K562 (cell line): ENCODE data around the gene GPATCH2. TPM values are rescaled to one million over a fixed set of nuclear protein-coding genes. Genes with fewer than 3 reads are reported as not detected.

ENCODE experiments used
- ATAC-seq: fragments of 200-7000 bp; cut with Tn5 transposase; 3 replicates; pipeline ENCODE4 v1.9.1; 2020; ENCODE audit warnings: moderate library complexity
- BruUV-seq: library from RNA; stranded (reverse); fragments of 400-500 nt; replicated peaks from 2 replicates; lab custom pipeline; 2021; lab: Mats Ljungman, UMichigan
- CTCF ChIA-PET: fragments of 300-600 bp; formaldehyde crosslinking; extraction: SDS; loops from one replicate; lab custom pipeline; 2021; ENCODE audit warnings: low intra/inter-chr PET ratio; lab: Yijun Ruan, JAX
- POLR2A ChIA-PET: fragments of 300-600, 350-650 bp; sonication (Branson Sonifier 250); formaldehyde crosslinking; extraction: SDS; loops from one replicate; lab custom pipeline; 2021; ENCODE audit warnings: antibody characterized with exemption, inconsistent platforms; lab: Yijun Ruan, JAX
- DNase-seq, 4 experiments: peaks; one replicate each; pipeline versions ENCODE4 v3.0.0 to v3.0.0-alpha.2; 2011 to 2018; ENCODE audit warnings: low spot score in 3 of 4, mixed read lengths in 3 of 4; ENCODE audit errors: extremely low read depth in 1 of 4
- FAIRE-seq: peaks from 2 replicates; lab custom pipeline; 2011; peaks lifted over from hg19 to GRCh38; lab: Jason Lieb, UNC
- H2AFZ ChIP-seq: 2 replicates; pipeline ENCODE4 v1.6.0; 2011; ENCODE audit warnings: low read depth, low read length, control low read depth, inconsistent platforms
- H3K27ac ChIP-seq: fragments of 200-600 bp; 3 replicates; pipeline ENCODE4 v1.8.0; 2011; ENCODE audit warnings: low read depth, mild to moderate bottlenecking, control low read depth, inconsistent platforms, low read length, moderate library complexity, mixed read lengths; ENCODE audit errors: extremely low read depth
- H3K27me3 ChIP-seq, 2 experiments: fragments of 300-600 bp in 1 of 2; 2 replicates in 1 of 2; 3 replicates in 1 of 2; pipeline versions ENCODE4 v1.6.0 to v1.8.0; 2011; ENCODE audit warnings: inconsistent platforms in 2 of 2, low read length in 2 of 2, mild to moderate bottlenecking in 1 of 2, mixed read lengths in 1 of 2, moderate library complexity in 1 of 2; ENCODE audit not compliant: control insufficient read depth in 2 of 2, insufficient read depth in 2 of 2
- H3K36me3 ChIP-seq: fragments of 300-600 bp; 3 replicates; pipeline ENCODE4 v1.8.0; 2011; ENCODE audit warnings: mild to moderate bottlenecking, low read length, inconsistent platforms; ENCODE audit not compliant: control insufficient read depth, insufficient read depth
- H3K4me1 ChIP-seq, 2 experiments: fragments of 200-600 bp in 1 of 2; replicated peaks in 1 of 2; 2 replicates in 1 of 2; 3 replicates in 1 of 2; pipeline versions ENCODE4 v1.5.1 to v1.8.0; 2011; ENCODE audit warnings: inconsistent platforms in 2 of 2, low read length in 2 of 2, mild to moderate bottlenecking in 1 of 2, mixed read lengths in 1 of 2, moderate library complexity in 1 of 2; ENCODE audit not compliant: control insufficient read depth in 2 of 2, insufficient read depth in 2 of 2
- H3K4me2 ChIP-seq: 2 replicates; pipeline ENCODE4 v1.6.1; 2011; ENCODE audit warnings: low read length, control low read depth, inconsistent platforms, mixed read lengths; ENCODE audit not compliant: insufficient read depth
- H3K4me3 ChIP-seq: fragments of 200-600 bp; sonication (generic), shearing (Covaris generic); 2 replicates; pipeline ENCODE4 v1.5.1; 2016; ENCODE audit warnings: control low read depth, inconsistent platforms
- H3K79me2 ChIP-seq: fragments of 200-600 bp; 3 replicates; pipeline ENCODE4 v1.8.0; 2011; ENCODE audit warnings: low read length, inconsistent platforms; ENCODE audit not compliant: control insufficient read depth, insufficient read depth
- H3K9ac ChIP-seq, 2 experiments: 2 replicates each; pipeline versions ENCODE4 v1.6.0 to v1.6.1; 2011; ENCODE audit warnings: low read depth in 2 of 2, low read length in 2 of 2, control low read depth in 1 of 2, inconsistent platforms in 1 of 2, mild to moderate bottlenecking in 1 of 2, mixed read lengths in 1 of 2; ENCODE audit not compliant: insufficient read depth in 1 of 2
- H3K9me1 ChIP-seq: one replicate; pipeline ENCODE4 v1.6.0; 2011; ENCODE audit warnings: inconsistent platforms, mild to moderate bottlenecking, low read length, moderate library complexity; ENCODE audit not compliant: control insufficient read depth, insufficient read depth
- H3K9me3 ChIP-seq: replicated peaks from 2 replicates; pipeline ENCODE4 v1.5.1; 2011; ENCODE audit warnings: low read depth, low read length, inconsistent platforms; ENCODE audit not compliant: control insufficient read depth, insufficient read depth
- H4K20me1 ChIP-seq: replicated peaks from 2 replicates; pipeline ENCODE4 v1.6.1; 2011; ENCODE audit warnings: low read length, inconsistent platforms, mixed read lengths; ENCODE audit not compliant: control insufficient read depth, insufficient read depth
- ARID4B ChIP-seq: sonication (generic); formaldehyde crosslinking; IDR thresholded peaks from 2 replicates; pipeline ENCODE4 v1.8.0; 2022; ENCODE audit warnings: mild to moderate bottlenecking, missing genetic modification reagents
- HINFP ChIP-seq: fragments of 450-650 bp; conservative IDR thresholded peaks from 2 replicates; pipeline ENCODE4 v1.6.1; 2016; ENCODE audit warnings: missing genetic modification characterization, low read depth, mild to moderate bottlenecking, control low read depth, missing compliant biosample characterization
- MCM7 ChIP-seq, 2 experiments: fragments of 450-650 bp; IDR thresholded peaks; 2 replicates each; pipeline ENCODE4 v1.6.1; 2016 to 2018
- NCOA1 ChIP-seq: fragments of 450-650 bp; IDR thresholded peaks from 2 replicates; pipeline ENCODE4 v1.6.1; 2016; ENCODE audit warnings: low read depth
- PHF20 ChIP-seq: fragments of 450-650 bp; IDR thresholded peaks from 2 replicates; pipeline ENCODE4 v1.6.1; 2018; ENCODE audit not compliant: partially characterized antibody
- PREB ChIP-seq: sonication (generic); formaldehyde crosslinking; IDR thresholded peaks from 2 replicates; pipeline ENCODE4 v1.8.1; 2023; ENCODE audit warnings: mild to moderate bottlenecking, missing genetic modification reagents
- TAF9B ChIP-seq: fragments of 450-650 bp; IDR thresholded peaks from 2 replicates; pipeline ENCODE4 v1.6.1; 2018; ENCODE audit warnings: mild to moderate bottlenecking; ENCODE audit not compliant: partially characterized antibody
- ZFP30 ChIP-seq: fragments of 250-450 bp; sonication (Bioruptor Pico); IDR thresholded peaks from 2 replicates; pipeline ENCODE4 v1.8.0; 2022; ENCODE audit warnings: moderate library complexity, mild to moderate bottlenecking, inconsistent platforms, borderline replicate concordance
- ZNF175 ChIP-seq: fragments of 200-800 bp; sonication (Bioruptor generic); IDR thresholded peaks from 2 replicates; pipeline ENCODE4 v1.6.1; 2016; ENCODE audit warnings: low read depth, mild to moderate bottlenecking, missing genetic modification characterization, missing compliant biosample characterization
- ZNF77 ChIP-seq: fragments of 250-450 bp; sonication (Bioruptor Pico); IDR thresholded peaks from 2 replicates; pipeline ENCODE4 v1.5.0; 2020
- WGBS: fragments of 100-300 bp; shearing (Covaris generic); methylation state at CpG from one replicate; pipeline ENCODE4 v1.1.6; 2016; ENCODE audit warnings: low coverage, mixed read lengths; ENCODE audit not compliant: insufficient coverage; ENCODE audit errors: missing lambda C conversion rate; 5-methylcytosine and 5-hydroxymethylcytosine counted together
- in situ Hi-C: fragments of 300-500 bp; cut with MboI; formaldehyde crosslinking; loops from 4 replicates; pipeline ENCODE4 v1.15.0; 2018; ENCODE audit warnings: inconsistent platforms, mixed read lengths
- intact Hi-C: fragments of 100-400 bp; cut with micrococcal nuclease; formaldehyde crosslinking; loops from 2 replicates; pipeline ENCODE4 v1.14.2; 2022
- polyA plus RNA-seq, 8 experiments: library from polyadenylated mRNA; depleted of rRNA in 4 of 8; stranded (reverse) in 5 of 8; unstranded in 3 of 8; fragments of >200 nt; fragmentation: Nextera tagmentation in 2 of 8; fragmentation: Illumina TruSeq in 1 of 8; extraction: Ambion mirVana in 2 of 8; extraction: Trizol in 1 of 8; gene quantifications; 2 replicates each; pipeline versions ENCODE4 v1.2.1 to v1.2.3, GENCODE V29; 2011 to 2014; ENCODE audit warnings: inconsistent platforms in 1 of 8, missing spikeins in 1 of 8
- total RNA-seq, 7 experiments: library from RNA; depleted of rRNA in 6 of 7; stranded (reverse); fragments of >200 nt in 6 of 7; fragmentation: Illumina TruSeq in 2 of 7; extraction: Trizol in 2 of 7; gene quantifications; 2 replicates each; pipeline versions ENCODE4 v1.2.1 to v1.2.3, GENCODE V29; 2011 to 2021; ENCODE audit warnings: low replicate concordance in 1 of 7

GPATCH2 gene
- total and polyA plus RNA-seq, 9 of the 15 experiments (the other 6 are each of a cell fraction or from before 2014, with no cell fraction given): 0.38 to 2.0 (median 0.55) TPM

GRCh38 chr1:217437376-217437775, 193.5 kb downstream of the GPATCH2 start:
- WGBS: 0% methylated on average over 3 of the region's 3 CpGs
- FAIRE-seq (no peak), DNase-seq (no peak), ATAC-seq (no peak)
- H2AFZ ChIP-seq: no peak overlapping the region
- in situ Hi-C loops: no loop called here
- no peak overlapping the region for H3K27ac ChIP-seq
- no peaks in the 10 kb centered on the region for H3K36me3 ChIP-seq
- intact Hi-C loops: no loop called here
- CTCF ChIA-PET: no interaction called here
- no peak overlapping the region for H3K4me2 ChIP-seq
- H3K9me3 ChIP-seq: no peaks in the 10 kb centered on the region
- no TSS peak for BruUV-seq
- no peaks in the 10 kb centered on the region for H3K79me2 ChIP-seq
- no peaks in the 10 kb centered on the region for H3K27me3 ChIP-seq
- TF ChIP-seq ZNF175 (CRISPR knock-in tag) (no peak), MCM7 (IDR thresholded peaks at IDR 0.05) (no peak), NCOA1 (no peak), PREB (CRISPR knock-in tag) (no peak), HINFP (tag) (no peak), ZFP30 (CRISPR knock-in tag) (no peak), TAF9B (no peak), PHF20 (no peak), ARID4B (CRISPR knock-in tag) (no peak), ZNF77 (CRISPR knock-in tag) (no peak)
- no peaks in the 10 kb centered on the region for H4K20me1 ChIP-seq
- H3K4me1 ChIP-seq: no peaks in the 10 kb centered on the region
- no peak overlapping the region for H3K4me3 ChIP-seq
- POLR2A ChIA-PET: no interaction called here
- H3K9me1 ChIP-seq: no peaks in the 10 kb centered on the region
- no peak overlapping the region for H3K9ac ChIP-seq
